Bone marrow (tissue), 2 donors: Measurements from ENCODE around the gene REEP1.
"Not testable (repeated sequence)": the region's sequence is repeated elsewhere in the genome, so short reads cannot be mapped to it uniquely, and the experiment has no call there.

Source experiments
- DNase-seq, 2 donors: peaks; one replicate each; lab custom pipeline; 2025; lab: John Stamatoyannopoulos, UW

Gene REEP1

DNA sequence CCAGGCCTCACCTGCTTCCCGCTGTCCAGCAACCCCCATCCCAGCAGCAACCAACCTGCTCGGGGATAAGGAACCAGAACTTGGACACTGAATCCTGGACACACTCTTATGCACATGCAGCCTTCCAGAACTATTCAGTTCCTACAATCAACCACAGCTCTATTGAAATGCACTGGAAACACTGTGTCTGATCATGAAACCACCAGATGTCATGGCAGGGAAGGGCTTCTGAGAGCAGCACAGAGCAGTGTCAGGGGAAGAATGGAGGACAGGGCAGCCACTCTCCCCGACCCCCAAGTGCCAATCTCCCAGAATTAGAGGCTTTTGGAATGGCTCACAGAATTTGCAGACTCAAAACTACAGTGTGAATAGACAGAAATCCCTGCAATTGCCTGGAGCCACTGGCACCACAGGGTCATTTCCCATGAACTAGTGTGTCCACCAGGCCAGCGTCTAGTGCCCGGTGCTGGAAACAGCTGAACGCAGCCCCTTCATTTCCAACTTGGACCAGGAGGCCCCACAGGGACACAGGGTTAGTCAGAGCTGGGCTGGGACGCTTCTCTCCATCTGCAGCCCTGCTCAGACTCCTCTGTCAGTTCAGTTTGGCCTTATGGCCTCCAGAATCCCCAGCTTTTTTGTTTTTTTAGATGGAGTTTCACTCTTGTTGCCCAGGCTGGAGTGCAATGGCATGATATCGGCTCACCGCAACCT is 112.6 kb downstream of the REEP1 start:
- DNase-seq: no peak

DNA sequence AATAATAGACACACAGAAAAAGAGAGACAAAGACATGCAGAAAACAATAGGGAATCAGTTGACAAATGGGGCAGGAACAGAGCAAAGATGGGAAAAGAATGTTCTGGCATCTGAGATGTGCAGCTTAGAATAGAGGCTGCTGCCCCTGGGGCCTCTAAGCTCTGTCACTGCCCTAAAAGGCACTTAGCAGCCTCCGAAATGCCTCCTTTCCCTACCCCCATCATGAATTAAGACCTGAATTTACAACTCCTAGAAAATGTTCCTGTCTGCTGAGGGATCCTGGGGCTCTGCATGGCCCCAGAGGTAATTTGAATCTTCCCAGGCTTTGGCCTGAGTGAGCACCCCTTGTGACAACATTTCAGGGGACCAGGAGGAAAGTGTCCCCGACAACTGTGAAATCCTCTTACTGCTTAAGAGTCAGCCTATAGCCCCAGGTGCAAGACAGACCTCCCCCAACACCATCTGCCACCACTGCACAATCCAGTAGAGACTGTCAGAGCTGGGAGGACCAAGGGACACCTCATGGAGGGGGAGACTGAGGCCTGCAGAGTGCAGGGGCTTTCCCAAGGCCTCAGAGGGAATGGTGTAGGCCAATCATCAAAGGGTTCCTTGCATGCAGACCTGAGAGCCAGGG is 113.4 kb downstream of the REEP1 start:
- no peak for DNase-seq

DNA sequence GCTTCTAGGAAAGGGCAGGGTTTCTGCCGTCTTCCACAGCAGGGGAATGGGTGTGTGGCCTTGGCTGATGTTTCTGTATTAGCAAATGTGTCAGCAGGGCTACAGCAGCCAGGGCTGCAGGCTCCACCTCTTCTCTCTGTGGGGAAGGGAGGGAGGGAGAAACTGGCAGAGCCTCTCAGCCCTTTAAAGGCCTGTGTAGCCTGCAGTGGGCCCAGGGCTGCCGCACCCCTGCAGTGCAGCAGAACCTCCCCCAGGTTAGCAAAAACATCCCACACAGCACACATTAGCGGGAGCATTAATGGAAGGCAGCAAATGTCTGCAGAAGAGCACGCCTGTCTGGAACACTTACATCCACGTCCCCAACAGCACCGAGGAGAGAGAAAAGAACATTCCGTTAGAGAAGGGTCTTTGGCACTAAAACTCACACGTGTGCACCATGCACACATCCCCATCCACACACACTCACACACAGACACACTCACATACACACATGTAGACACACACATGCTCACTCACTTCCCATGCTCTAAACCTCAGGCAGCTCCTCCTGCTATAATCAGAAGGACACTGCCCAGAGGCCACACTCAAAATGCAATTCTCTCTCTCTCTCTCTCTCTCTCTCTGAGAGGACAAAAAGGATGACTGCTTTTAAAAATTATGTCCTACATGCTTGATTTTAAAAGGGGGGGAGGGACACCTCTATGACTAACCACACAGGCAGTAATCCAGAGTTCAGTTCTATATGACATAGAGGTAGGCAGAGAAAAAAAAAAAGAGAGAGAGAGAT is 114.1 kb downstream of the REEP1 start:
- DNase-seq: no peak

DNA sequence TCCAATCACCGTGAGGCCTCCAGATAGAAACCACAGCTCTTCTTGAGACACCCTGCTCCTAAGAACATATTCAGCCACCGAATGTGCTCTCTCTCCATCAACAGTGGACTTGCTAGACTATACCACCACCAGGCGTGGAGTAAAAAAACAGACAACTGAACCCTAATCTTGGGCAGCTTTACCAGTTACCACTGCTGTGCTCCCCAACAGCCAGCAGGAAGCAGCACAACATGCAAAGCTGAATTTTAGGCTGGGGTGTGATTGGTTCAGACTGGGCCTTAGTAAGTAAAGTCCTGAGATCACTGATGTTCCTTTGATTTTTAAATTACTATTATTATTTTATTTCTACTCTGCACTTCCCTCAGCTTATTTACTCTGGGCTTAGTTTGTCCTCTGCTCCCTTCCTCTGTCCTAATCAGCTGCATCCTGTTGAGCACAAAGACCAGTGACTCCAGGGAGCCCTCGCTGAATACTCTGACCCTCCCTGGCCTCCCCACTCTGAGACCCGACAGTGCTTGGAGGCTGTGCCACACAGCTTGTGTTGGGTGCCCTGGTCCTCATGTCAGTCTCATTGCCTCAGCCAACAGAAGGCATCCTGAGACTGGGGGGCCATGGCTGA is 116.3 kb downstream of the REEP1 start:
- DNase-seq: peak in 1 of 2 donors; percentile 79

DNA sequence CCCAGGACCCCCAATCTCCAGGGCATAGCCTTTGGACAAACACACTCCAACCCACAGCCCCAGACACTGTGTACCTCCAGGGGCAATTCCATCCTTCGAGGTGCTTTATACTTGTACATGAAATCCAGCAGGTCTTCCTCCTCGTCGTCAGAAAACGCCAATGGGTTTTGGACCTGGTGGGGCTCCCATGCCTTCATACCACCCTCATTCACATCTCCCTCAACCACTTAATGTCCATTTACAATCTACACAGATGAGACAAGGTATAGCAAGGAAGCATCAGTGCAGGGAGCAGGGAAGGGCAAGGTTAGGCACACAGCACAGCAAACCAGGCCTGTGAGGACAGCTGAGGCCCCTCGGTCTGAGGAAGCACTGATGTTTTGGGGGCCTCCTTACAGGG is 117.5 kb downstream of the REEP1 start:
- no peak for DNase-seq

DNA sequence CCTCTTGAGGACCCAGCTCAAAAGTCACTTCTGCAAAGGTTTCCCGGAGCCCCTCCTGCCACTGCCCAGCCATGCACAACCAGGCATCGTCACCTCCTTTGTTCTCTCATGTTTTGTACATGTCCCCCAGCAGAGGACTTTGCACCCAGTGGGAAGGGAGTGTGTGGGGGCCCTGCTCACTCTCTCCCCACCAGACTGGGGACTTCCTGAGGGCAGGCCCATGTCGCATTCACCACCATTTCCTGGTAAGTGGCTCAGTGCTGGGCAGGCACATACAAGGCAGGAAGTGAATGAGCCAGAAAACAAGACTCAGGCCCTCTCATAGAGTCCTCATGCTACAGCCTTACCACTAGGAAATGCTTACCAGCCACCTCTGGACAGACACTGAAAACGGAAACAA is 119.3 kb downstream of the REEP1 start:
- no peak for DNase-seq

DNA sequence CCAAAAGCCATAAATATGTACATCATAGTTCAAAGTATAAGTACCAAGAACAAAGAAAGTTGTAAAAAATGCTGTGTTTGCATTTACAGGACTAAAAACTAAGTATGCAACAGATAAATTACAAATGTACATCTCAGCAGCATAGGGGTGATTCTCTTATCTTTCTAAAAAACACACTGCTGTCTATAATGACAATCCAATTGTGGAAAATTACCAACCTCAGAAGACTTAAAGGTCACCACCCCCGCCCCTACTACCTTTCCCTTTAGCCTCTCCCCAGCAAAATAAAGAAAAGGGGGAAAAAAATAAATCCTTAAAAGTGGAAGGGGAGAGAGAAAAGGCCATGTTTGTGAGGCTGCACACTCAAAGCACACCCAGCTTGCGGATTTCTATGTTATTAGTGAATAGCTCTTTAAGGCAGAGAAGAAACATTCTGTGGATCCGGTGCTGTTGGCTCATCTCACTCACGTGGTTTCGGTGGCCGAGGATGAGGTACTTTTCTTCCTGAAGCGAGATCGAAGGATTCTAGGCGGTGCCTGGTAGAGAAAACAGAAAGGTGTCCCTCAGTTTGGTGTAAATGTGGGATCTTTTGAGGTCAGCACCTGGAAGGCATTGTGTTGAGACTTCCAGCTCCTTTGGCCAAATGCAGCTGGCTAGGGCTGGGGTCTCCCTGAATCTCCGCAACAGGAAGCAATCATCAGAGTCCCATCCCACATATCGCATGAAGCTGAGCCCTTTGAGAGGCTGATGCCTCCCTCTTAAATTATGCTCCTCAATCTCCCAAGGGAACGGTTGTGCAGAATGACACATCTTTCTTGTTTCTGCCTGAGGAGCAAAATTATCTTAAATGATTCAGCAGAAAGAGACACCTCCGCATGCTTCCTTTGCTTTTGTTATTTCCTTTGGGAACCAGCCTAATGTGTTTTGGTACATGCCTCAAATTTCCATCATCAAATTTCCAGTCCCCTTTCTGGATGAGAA is 120.6 kb downstream of the REEP1 start:
- DNase-seq: no peak

DNA sequence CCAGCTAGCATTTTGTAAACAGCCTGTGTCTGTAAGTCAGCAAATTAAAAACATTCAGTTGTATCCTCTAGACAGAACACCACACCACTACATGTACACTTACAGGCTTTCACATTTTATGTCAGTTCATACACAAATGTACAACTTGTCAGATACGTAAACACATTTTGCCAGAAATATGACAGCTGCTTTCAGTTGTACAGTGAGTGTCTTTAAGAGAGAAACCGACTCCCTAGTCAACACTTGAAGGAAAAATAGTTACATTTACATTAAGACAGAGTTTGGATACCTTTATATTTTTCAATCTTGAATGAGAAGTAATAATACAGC is 123.0 kb downstream of the REEP1 start:
- DNase-seq: no peak

DNA sequence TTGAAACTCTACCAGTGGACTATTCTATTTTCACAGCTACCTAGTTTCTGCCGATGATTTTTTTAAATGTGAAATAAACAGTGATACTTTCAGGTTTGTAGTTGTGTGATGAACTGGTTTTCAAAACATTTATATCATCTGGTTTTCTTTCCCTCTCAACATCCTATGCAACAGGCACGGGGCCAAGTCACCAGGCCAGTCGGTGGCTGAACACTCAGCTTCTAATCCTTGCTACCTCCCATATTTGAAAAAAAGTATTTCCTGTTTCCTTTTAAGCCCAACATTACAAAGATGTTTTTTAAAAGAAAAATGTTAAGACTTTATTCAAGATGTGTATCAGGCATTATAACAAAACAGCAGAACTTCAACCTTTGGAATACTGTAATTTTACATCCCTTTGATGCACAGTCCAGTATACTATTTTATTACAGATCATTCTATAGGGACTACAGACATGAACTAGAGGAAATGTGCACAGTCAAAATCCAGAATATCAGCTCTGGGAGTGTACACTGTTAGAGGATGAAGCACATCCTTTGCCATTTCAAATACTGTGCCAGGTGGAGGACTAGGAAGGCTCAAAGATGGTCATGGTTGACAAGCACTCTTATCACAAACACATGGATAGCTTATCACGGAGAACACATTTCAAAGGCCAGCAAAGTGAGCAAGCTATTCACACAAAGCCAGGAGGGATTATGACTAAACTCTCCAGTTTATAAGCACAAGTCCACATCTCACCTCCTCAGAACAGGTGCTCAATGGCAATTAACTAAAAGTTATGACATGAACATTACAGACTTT is 123.5 kb downstream of the REEP1 start:
- no peak for DNase-seq

DNA sequence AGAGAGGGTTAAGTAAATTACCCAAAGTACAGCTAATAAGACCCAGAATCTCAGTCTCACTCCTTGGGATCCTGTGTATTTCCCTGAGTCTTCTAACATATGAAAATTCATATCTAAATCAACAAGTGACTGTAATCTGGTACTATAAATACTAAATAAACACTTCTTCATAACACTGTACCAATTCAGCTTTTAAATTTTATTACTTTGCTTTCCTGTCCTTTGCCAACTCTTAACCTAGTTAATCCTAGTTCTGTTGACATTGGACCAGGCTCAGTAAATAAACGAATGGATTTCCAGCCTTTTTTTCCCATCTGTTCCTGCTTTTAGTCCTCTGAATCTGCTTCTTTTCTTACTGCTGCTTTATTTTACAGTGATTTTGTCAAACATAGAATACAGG is 124.4 kb downstream of the REEP1 start:
- DNase-seq: no peak

DNA sequence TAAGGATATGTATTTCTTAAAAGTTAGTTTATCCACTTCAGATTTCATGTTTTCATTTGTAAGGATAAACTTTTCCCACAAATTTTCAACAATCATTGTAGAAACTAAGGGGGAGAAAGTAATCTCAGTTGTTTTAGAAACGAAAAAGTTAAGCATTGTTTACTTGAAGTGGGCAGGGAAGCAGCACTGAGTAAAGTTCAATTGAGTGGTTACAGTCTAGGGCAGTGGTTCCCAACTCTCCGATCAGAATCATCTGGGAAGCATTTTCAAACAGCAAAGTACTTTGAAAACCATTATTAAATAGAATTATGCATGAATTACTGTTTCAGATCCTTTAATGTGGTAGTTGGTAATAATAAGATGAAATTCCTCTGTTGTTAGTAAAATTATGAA is 125.6 kb downstream of the REEP1 start:
- DNase-seq: no peak

DNA sequence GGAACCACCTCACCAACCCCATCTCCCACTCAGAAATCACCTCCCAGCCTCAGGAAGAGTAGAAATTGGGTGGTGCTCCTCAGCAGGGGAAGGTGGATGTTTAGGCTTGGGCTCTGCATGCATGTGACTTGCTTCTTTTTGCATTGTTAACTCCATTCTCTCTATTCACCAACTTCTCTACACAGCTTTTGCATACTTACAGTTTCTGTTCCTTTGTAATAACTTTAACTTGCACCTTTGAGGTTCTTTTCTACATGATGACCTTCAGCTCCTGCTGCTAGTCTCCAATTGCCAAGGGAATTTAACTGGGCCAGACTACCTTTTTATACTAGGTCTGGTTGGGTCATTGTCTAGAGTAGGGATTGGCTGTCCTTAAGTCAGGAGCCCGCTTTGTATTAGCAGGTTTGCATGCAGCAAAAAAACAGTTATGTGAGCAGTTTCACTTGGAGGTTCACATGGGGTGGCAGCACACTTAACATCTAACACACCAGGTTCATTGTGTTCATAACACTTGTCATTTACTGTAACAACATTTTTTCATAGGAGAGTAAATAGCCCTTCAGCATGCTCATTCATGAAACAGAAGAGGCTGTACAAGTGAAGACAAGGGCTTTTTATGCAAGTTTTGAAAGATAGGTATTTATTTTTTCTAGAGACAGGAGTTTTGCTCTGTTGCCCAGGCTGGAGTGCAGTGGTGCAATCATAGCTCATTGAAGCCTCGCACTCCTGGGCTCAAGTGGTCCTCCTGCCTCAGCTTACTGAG is 126.2 kb downstream of the REEP1 start:
- no peak for DNase-seq

DNA sequence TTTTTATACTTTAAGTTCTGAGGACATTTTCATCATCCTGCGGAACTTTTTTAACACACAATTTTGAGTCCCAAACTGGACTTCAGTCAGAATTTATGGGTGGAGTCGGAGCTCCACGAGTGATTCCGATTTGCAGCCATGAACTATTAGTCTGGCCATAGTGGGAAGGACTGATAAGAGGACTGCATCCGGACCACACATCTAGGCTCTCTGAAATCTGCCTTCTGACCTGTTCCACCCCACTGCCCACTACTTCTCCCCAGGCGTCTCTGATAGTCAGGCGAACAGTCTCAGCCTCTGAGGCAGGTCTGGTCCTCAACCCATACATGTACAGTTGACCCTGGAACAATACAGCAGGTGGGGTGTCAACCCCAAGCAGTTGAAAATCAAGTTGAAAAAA is 133.0 kb downstream of the REEP1 start:
- no peak for DNase-seq

DNA sequence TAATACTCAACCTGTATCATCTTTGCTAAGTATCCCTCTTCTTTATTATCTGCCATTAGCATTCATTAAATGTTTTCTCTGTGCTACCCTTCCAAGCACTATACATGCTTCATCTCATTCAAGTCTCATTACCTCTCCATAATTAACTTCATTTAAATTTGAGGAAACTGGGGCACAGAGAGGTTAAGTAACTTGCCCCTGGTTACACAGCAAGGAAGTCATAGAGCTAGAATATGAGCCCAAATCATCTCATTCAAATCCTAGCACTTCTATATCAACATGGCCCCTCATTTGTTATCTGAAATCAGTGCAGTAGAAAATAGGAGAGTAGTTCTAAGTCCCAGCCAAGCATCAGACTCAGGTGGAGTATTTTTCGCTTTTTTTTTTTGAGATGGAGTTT is 133.8 kb downstream of the REEP1 start:
- no peak for DNase-seq

DNA sequence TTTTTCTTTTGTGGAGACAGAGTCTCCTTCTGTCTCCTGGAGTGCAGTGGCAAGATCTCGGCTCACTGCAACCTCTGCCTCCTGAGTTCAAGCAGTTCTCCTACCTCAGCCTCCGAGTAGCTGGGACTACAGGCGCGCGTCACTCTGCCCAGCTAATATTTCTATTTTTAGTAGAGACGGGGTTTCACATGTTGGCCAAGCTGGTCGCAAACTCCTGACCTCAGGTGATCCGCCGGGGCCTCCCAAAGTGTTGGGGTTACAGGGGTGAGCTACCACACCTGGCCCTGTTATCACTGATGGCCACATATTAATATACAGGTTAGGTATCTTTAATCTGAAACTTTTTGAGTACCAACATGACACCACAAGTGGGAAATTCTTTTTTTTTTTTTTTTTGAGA is 134.7 kb downstream of the REEP1 start:
- no peak for DNase-seq

DNA sequence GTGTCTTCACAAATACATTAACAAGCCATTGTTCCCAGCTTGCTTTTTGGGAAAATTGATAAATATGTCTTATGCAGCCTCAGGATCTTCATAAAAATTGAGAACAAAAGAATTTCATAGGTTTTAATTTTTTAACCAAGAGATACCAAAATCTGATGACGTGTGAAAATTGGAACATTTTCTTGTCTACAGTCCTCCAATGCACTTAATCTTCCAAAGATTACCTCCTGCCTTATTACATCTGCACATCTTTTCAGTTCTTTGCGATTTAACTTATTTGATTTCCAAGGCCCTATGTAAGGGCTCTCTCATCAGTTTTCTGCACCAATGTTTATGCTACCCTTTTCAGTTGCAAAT is 135.1 kb downstream of the REEP1 start:
- no peak for DNase-seq

DNA sequence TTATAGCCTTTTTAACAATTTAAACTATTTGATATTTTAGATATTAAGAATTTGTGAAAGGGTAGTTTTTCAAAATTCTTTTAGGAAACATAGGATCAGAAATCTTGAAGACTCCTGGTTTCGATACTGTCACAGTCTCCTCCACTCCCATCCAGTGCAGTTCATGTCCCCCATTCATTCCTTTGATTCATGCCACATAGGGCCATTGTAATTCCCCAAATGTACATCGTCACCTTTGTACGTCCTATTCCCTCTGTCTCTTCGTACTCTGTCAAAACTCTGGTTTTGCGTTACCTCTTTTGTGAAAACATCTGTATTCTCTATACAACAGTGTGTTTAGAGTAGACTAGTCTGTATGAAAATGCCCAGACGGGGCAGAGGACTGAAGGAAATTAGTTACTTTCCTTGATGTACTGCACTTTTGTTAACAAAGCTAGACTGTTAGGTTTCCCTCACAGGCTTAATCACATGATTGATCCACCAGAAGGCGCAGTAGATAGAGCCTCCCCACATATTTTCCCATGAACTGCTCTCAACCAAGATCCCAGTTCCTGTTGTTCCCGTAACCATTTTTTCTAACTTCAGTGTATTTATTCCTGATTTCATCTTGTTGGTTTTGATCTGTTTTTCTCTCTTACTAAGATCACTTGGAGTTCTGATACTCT is 135.6 kb downstream of the REEP1 start:
- DNase-seq: no peak

DNA sequence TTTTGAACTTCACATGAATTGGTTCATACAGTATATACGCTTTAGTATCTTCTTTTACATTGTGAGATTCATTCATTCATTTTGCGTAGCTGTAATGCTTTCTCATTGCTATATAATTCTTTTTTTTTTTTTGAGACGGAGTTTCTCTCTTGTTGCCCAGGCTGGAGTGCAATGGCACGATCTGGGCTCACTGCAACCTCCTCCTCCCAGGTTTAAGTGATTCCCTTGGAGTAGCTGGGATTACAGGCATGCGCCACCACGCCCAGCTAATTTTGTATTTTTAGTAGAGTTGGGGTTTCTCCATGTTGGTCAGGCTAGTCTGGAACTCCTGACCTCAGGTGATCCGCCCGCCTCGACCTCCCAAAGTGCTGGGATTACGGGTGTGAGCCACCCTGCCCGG is 136.9 kb downstream of the REEP1 start:
- not testable (repeated sequence) for DNase-seq

DNA sequence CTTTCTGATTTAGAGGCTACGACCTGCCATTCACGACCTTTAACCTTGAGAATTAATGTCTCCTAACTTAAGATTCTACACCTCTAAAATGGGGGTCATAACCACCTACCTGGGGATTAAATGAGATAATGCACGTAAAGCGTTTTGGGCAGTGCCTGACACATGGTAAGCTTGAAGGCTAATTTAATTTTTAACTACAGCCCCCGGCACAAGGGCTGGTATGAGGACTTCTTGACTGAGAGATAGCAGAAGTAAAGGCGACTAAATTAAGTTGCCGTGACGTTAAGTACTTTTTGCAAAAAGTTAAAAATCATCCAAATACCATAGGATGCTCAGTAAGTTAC is 137.6 kb downstream of the REEP1 start:
- no peak for DNase-seq
